HUDEP-2 (cell line): ENCODE measurements around the gene PPP2R5D.
"Not testable (repeated sequence)": the region's sequence is repeated elsewhere in the genome, so short reads cannot be mapped to it uniquely, and the experiment has no call there.

Source experiments
- DNase-seq, 76 experiments: peaks; one replicate each; lab custom pipeline; 2025; ENCODE audit not compliant: unreplicated experiment in 76 of 76; lab: John Stamatoyannopoulos, UW

The PPP2R5D gene

DNA sequence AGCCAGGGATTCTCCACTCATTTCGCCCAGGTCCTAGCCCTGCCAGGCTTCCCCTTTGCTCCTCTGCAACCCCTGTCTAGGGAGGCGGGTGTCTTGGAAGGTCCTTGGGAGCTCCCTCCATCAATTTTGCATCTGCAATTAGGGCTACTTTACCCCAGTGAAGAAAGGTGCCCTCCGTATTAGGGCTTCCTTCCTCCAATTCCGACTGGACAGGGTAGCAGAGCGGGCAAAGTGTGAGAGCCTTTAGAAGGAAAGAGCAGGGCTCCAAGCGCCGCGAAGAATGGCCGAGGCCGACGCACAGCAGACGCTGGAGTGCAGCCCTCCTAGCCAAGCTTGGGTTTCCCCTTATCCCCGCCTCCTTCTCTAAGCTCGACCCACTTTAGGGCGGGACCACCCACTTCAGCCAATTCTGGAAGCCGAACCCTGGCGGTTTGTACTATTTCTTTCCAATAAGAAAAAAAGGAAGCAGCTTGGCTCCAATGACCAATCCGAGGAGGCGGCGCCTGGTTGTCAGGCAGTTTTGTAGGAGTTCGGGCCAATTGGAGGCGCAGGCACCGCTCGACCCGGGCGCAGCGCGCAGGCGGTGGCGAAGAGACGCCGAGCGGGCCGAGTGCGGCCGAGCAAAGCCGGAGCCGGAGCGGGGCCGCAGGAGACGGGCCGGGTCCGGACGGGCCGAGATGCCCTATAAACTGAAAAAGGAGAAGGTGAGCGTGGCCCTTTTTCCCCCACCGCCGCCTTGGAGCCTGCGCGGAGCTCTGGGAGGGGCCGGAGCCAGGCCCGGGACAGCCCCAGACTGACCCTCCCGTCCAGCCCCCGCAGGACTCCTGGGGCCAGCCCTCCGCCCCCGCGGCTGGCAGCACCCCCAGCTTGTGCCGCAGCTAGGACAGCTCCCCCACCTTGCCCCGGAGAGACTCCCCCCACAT lies at the start of gene PPP2R5D:
Gene PPP2R5D (plus strand): TSS at position 570 of the 923 bp plus-strand sequence. CDS start 108 bp downstream, at position 678.
- DNase-seq, result peak in 75 of 76 experiments; percentile 90 to 100 (median 99)

DNA sequence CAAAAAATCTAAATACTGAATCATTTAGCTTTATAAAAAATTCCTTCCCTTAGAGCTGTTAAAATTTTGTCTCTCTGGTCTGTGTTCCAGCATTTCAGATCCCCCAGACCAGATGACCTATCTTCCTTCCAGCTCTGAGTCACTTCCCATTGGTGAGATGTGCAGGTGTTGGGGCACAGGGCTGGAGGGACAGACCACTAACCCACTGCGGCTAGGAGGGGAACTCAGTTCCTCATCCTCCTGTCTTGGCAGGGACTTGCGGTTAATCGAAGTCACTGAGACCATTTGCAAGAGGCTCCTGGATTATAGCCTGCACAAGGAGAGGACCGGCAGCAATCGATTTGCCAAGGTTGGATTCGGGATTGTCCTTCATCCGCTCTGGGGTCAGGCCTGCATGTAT lies 49.0 kb upstream of the PPP2R5D start:
- DNase-seq, result no peak

DNA sequence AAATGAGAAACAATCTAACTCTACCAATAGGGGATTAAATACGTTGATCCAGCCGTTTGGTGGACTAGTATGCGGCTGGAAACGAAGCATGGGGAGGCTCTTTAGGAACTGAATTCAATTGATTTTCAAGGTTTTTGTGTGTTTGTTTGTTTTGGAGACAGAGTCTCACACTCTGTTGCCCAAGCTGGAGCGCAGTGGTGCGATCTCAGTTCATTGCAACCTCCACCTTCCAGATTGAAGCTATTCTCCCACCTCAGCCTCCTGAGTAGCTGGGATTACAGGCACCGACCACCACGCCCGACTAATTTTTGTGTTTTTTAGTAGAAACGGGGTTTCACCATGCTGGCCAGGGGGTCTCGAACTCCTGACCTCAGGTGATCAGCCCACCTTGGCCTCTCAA lies 48.0 kb upstream of the PPP2R5D start:
- DNase-seq, result no peak

DNA sequence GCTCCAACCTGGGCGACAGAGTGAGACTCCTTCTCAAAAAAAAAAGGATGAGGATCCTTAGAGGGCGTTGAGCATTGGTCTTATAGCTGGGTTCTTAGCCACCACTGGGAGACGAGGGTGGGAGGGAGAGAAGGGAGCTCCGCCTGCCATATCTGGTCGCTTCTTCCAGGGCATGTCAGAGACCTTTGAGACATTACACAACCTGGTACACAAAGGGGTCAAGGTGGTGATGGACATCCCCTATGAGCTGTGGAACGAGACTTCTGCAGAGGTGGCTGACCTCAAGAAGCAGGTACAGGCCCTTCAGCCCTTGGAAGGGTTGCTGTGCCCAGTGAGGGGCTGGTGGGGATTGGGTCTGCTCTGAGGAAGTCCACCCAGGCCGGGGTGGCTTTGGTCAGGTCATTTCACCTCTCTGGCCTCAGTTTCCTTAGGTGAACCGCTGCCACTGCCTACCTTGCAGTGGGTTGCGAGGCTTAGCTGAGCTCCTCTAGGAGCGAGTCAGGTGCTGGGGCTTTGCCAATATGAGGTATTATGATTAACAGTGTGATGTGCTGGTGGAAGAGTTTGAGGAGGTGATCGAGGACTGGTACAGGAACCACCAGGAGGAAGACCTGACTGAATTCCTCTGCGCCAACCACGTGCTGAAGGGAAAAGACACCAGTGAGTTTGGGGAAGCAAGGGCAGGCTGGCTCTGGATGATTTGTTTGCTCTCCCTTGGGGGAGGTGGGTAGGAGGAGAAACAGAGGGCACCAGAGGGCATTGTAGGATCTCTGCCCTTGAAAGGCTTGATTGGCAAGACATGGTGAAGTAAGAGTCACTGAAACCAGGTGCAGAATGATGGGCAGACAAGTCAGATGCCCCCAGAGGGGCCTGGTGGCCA lies 46.6 kb upstream of the PPP2R5D start:
- DNase-seq, result no peak

DNA sequence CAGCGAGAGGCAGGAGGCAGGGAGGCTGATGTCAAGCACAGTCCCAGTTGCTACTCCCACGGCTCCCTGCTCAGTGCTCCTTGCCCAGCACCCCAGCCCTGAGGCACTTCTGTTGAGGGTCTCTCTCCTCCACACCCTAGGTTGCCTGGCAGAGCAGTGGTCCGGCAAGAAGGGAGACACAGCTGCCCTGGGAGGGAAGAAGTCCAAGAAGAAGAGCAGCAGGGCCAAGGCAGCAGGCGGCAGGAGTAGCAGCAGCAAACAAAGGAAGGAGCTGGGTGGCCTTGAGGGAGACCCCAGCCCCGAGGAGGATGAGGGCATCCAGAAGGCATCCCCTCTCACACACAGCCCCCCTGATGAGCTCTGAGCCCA lies 46.0 kb upstream of the PPP2R5D start:
- no peak for DNase-seq

DNA sequence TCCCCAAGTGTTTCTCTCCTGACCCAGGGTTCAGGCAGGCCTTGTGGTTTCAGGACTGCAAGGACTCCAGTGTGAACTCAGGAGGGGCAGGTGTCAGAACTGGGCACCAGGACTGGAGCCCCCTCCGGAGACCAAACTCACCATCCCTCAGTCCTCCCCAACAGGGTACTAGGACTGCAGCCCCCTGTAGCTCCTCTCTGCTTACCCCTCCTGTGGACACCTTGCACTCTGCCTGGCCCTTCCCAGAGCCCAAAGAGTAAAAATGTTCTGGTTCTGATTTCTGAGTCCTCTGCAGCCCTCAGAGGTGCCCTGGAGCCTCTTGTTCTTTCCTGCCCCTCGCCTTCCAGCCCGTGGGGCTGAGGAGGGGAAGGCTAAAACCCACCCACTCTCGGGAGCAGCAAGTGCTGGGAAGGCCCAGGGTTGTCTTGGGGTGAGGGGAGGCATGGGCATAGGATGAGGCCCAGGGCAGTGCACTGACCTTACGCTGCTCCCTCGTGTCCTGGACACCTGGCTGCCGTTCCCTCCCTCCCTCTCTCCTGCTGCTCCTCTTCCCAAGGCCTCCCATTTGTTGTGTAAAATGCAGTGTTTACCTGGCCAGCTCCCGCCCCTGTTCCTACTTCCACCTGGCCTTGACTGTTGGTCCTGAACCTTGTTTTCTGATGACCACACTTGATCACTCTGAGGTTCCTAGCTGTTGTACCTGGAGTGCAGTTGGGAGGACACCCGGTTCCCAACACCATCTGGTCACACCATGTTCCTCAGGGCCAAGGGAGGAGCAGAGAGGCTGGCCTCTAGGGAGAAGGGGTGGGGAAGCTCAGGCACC lies 45.2 kb upstream of the PPP2R5D start:
- no peak for DNase-seq

DNA sequence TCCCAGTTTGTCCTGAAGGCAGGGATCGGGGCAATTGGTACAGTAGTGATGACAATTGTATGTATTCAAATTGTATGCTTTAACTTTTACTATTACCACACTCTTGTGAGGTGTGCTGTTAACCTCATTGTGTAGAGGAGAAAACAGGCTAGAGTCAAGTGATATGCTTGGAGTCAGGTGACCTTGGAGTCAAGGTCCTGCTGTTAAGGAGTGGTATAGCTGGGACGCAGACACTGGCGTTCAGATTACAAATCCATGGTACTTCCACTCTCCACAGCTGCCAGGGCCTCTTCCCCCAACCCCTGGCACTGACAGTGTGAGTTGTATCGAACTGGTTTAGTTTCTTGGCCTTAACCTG lies 44.6 kb upstream of the PPP2R5D start:
- no peak for DNase-seq

DNA sequence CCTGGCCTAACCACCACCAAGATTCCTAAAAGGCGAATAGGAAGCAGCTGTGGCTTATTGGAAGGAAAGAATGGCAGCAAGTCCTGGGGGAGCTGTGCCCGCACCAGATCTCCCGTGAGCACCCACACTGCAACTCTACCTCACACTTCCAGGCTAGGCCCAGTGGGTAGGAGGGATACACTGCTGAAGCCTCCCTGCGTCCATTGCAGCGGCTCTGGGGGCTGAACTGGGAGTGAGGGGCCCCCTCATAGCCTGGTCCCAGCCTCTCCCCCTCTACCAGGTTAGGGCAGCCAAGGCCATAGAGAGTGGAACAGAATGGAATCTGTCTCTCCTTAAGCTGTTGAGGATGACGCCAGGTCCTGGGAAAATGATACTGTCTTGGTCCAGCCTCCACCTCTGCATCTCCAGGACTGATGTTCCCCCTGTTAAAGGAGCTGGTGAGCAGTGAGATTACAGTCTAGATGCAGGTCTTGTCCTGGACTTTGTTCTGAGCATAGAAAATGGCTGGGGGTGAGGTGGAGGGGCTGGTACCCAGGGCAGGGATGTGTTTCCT lies 43.8 kb upstream of the PPP2R5D start:
- DNase-seq, result no peak

DNA sequence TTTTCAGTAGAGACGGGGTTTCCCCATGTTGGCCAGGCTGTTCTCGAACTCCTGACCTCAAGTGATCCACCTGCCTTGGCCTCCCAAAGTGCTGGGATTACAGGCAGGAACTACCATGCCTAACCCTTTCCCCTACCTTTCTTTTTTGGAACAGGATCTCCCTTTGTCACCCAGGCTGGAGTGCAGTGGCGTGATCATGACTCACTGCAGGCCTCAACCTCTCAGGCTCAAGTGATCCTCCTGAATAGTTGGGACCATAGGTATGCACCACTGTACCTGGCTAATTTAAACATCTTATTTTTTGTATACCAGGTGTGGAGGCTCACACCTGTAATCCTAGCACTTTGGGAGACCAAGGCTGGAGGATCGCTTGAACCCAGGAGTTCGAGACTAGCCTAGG lies 43.0 kb upstream of the PPP2R5D start:
- DNase-seq, result not testable (repeated sequence)

DNA sequence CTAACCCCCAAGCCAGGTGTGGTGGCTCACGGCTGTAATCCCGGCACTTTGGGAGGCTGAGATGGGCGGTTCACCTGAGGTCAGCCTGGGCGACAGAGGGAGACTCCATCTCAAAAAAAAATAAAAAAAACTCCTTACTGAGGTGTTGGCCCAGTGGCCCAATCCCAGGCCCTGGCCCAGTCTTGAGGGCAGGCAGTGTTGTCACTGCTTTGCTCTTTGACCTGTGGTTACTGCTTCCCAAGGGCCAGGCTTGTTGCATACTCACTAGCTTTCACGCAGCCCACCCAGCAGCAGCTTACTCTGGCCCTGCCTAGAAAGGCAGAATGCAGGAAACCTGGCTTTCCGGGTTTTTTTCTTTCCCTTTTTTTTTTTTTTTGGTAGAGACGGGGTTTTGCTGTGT lies 41.9 kb upstream of the PPP2R5D start:
- DNase-seq, result no peak

DNA sequence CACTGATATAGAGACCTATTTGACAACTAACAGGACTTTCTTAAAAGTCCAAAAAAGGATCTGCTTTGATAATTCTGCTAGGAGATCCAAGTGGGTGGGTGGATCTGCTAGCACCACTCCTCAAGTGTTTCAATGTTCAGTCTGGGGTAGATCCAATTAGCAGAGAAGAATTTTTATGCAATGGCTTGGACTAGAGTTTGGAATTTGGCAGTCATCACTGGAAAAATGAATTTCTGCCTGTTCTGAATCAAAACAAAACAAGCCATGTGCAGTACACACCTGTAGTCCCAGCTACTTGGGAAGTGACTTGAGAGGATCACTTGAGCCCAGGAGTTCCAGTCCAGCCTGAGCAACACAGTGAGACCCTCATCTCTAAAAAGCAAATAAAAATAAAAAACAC lies 36.4 kb upstream of the PPP2R5D start:
- no peak for DNase-seq

DNA sequence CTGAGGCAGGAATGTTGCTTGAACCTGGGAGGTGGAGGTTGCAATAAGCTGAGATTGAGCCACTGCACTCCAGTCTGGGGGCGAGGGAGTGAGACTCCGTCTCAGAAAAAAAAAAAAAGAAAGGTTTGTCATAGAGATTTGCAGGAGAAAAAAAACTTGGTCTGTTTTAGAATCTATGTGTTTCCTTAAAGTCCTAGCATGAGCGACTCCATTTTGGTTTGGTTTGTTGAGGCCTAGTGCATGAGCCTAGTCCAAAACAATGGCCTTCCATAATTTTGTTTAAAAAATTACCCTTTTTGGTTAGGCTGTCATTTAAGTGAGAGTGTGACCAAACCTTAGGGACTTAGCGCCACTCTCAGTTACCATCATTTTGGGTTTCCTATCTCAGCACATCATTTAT lies 32.0 kb upstream of the PPP2R5D start:
- DNase-seq, result no peak

DNA sequence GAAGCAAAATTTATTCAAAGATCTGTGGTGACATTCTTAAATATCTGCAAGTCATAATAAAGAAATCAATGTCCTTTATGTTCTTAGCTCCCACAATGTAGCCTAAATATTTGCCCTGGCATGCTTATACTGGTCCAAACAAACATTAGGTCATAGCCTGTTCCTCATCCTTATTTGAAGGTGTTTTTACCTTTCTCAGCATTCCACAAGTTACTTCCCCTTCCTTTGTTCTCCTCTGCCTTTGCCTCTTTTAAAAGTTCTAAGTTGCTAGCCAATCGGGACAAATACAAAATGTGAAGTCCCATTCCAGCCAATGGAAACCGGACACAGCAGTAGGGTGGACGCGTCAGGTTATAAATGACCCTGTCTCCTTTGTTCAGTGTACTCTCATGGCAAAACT lies 30.0 kb upstream of the PPP2R5D start:
- DNase-seq, result not testable (repeated sequence)

DNA sequence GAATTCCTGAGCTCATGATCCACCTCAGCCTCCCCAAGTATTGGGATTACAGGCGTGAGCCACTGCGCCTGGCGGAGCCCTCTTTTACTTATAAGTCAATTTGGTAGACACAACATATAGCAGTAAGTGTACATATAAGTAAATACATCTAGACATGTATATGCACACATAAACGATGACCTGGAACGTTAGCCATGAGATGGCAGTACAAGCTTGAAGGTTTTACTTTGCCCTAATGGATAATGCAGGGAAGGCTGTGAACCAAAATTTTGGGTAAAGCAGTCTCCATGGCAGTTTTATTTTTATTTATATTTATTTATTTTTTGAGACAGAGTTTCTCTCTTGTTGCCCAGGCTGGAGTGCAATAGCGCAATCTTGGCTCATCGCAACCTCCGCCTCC lies 26.2 kb upstream of the PPP2R5D start:
- DNase-seq, result peak in 1 of 76 experiments; percentile 8

DNA sequence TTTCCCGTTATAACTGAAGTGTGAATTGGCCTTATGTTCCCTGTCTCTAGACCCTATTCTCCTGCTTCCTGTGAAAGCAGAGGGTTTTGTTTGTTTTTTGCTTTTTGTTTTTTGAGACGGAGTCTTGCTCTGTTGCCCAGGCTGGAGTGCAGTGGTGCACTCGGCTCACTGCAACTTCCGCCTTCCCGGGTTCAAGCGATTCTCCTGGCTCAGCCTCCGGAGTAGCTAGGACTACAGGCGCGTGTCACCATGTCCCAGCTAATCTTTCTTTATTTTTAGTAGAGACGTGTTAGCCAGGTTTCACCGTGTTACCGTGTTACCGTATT lies 24.5 kb upstream of the PPP2R5D start:
- DNase-seq, result no peak

DNA sequence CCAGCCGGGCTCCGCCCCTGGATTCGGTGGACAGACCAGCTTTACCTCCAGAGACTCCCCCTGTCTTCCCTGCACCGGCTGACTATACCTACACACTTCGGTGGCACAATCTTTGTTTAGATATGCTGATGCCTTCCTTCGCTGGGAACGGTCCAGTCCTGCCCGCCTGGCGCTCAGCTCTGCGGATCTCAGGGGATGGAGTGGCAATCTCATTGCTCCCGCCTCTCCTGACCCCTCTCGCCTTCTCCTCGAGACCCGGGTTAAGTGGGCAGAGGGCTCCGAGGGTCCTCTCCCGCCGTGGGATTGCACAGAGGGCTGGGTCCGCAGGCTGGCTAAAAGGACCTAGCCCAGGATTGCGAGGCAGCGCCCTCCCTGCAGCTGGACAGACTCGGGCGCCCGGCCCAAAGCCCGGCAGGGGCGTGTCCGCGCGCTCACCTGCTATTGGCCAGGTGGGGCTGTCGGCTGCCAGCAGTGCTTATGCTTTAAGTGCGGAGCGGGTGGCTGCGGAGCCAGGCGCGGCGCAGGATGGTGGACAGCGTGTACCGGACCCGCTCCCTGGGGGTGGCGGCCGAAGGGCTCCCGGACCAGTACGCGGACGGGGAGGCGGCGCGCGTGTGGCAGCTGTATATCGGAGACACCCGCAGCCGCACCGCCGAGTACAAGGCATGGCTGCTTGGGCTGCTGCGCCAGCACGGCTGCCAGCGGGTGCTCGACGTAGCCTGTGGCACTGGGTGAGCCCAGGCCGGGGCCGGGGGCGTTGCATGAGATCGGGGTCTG lies 23.9 kb upstream of the PPP2R5D start, which contains the start of gene GNMT:
Gene GNMT (plus strand): TSS at position 512 of the 777 bp plus-strand sequence. CDS start 14 bp downstream, at position 526.
- DNase-seq, result peak in 1 of 76 experiments; percentile 17

DNA sequence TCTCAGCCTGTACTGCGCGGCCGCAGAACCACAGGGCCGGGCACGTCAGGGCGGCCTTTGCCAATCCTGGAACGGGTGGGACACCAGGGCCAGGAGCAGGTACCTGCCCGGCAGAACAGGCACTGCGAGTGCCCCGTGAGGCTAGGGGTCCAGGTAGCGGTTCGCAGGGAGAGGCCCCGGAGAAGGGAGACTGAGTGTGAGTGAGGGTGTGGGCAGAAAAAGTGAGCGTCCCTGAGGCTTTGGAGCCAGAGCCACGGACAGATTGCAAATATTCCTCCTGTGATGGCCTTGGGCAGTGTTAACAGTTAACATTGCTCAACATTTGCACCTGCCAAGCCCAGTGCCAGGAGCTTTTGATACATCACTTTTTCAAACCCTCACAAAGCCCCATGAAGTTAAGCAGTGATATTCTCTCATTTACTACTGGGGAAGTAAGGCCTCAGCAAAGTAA lies 23.3 kb upstream of the PPP2R5D start:
- no peak for DNase-seq

DNA sequence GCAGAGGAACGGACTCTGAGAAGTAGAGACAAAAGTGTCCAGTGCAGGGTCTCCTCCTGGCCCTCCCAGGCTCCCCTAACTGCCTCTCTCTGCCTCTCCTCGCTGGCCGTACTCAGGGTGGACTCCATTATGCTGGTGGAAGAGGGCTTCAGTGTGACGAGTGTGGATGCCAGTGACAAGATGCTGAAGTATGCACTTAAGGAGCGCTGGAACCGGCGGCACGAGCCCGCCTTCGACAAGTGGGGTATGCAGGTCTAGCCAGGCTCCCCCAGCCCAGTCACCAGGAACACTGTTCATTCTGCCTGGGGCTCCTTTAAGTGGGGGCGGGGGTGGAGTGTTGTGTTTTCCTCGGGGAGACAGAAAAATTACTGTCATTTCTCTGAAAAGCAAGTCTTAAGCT lies 22.3 kb upstream of the PPP2R5D start:
- no peak for DNase-seq

DNA sequence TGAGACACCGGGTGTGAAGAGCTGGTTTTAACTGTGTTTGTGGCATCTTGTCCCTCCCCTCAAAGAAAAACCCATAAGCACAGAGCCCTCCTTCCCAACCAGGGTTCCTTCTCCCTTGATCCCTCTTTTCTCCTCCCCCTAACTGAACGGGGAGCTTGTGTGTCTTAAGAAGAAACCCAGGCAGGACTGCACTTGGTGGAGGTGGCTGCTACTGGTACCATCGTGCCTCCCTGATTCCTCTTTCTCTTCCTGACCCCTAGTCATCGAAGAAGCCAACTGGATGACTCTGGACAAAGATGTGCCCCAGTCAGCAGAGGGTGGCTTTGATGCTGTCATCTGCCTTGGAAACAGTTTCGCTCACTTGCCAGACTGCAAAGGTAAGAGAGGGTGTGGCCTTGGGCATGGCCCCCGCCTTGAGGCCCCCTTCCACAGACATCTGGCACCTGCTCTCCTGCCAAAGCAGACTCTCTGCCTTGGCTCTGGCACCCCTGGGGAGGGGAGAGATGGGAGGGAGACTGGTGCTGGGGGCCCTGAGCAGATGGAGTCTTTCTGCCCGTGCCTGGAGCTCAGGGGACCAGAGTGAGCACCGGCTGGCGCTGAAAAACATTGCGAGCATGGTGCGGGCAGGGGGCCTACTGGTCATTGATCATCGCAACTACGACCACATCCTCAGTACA lies 21.7 kb upstream of the PPP2R5D start:
- no peak for DNase-seq
